NCI-H1436 treated with DMSO at 0.1 percent for 48 hours (cell line): Measurements from ENCODE around the gene MTAP.
A peak's percentile ranks its signal among the peaks of the same experiment; 100 is the strongest.

Source experiments
- DNase-seq: peaks from one replicate; lab custom pipeline; 2025; lab: John Stamatoyannopoulos, UW

The MTAP gene

DNA sequence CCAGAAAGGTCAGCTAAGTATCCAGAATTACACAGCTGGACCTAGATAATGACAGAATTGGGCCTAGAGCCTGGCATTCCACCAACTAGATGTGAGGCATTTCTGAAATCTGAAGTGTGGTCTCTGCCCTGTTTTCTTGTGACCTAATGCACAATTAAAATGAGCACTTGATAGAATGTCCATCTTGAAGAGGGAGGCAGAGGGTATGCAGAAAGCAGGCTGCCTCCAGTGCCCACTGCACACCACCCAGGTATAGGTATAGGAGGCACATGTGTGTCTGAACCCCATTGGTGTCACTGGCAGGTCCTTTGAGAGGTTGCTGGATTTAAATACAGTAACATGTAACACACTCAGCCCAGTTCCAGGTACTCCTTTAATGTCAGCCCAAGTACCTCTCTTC, 2.4 kb downstream of the MTAP start:
- no peak for DNase-seq

DNA sequence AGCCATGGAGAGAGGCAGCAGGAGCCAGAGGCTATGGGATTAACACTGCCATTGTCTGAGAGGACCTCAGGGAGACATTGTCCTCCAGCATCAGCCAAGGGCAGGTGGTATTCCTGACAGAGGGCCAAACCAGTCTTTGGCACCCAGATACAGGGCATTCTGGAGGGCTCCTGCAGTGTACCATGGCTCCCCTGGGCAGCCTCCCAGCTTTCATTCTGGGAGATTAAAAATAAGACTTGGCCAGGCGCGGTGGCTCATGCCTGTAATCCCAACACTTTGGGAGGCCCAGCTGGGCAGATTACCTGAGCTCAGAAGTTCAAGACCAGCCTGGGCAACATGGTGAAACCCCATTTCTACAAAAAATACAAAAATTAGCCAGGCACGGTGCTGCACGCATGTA, 4.2 kb downstream of the MTAP start:
- DNase-seq: no peak

DNA sequence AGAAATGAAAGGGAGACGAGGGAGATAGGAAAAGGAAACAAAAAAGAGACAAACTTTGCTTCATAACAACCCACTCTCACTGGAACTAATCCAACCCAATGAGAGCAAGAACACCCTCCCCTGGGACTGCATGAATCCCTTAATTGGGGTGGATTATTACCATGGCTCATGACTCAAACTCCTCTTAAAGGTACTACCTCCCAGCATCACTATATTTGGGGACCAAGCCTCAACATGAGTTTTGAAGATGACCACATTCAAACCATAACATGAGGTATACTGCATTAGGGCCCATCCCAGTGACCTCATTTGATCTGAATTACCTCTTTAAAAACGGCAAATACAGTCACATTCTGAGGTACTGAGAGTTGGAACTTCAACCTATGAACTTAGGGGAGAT, 8.0 kb downstream of the MTAP start:
- no peak for DNase-seq

DNA sequence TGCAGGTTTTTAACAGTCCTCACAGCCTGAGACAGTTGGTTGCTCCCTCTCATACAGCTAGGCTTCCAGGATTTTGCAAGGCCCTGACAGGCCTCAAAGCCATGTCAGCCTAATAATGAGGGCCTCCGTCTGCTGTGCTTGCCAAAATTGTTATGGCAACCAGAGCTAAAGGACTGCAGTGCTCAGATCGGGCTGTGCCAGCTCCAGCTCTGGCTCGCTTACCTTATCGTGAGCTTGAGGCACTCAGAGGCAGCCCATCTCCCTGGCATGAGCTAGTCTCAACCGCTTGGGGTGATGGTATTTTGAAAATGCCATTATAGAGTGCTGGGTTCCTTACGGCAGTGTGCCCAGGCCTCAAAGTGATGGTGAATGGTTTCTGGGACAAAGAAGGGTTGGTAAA, 8.4 kb downstream of the MTAP start:
- no peak for DNase-seq

DNA sequence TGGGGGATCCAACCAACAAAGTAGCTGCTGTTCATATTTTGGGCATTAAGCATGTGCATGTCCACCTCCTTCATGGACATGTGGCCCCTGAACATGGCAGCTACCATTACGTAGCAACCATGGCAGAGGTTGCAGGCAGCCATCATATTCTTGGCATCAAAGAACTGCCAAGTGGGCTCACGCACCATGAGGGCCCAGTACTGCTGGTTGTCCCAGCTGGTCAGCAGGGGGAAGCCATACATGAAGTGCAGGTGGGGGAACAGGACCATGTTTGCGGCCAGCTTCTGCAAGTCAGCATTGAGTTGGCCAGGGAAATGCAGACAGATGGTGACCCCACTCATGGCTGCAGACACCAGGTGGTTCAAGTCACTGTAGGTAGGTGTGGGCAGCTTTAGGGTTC, 9.5 kb downstream of the MTAP start:
- no peak for DNase-seq

GRCh38 chr9:21812415-21812814, 10.0 kb downstream of the MTAP start:
- no peak for DNase-seq

DNA sequence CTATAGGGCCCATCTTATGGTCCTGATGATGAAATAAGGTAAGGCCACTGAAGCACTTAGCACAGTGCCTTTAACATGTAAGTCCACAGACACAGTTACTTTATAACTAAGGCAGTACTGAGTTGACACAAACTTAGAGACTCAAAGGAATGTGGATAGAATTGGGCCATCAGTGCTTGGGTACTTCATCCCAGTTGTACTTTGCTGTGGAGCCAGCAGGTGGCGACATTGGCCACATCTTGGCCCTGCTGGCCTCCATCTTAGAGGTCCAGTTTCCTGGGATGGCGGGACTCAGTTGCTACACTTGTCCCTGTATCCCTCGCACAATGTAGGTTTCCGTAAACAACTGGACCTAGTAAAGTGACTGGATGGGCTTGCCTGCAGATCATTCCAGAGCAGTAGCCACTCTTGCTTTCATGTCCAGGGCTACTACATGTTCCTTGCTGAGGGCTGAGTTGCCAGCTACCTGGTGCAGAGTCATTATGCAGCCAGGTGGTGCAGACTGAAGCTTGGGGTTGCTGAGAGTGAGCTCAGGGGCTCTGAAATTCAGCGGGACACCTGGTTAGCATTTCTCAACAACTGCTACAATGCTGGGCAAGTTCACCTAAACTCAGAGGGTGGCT, 10.6 kb downstream of the MTAP start:
- DNase-seq: no peak

GRCh38 chr9:21813575-21814473, 11.4 kb downstream of the MTAP start:
- peak; percentile 78 for DNase-seq

DNA sequence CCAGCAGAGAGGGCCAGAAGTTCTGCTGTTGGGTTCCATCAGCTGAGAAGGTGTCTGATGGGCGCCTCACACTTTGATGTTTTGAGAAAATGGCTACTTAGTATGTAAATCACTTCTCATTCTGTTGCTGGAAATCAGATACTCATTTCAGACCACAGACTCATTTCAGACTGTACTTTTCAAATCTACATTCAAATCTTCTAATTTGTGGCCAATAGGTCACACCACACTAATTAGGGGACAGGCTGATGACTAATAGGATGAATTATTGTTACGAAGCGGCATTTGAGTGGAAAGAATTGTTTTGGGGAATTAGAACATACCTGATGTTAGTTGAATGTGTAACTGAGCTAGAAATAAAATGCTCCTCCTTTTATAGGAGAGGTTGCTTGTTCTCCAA, 13.2 kb downstream of the MTAP start:
- DNase-seq: no peak

DNA sequence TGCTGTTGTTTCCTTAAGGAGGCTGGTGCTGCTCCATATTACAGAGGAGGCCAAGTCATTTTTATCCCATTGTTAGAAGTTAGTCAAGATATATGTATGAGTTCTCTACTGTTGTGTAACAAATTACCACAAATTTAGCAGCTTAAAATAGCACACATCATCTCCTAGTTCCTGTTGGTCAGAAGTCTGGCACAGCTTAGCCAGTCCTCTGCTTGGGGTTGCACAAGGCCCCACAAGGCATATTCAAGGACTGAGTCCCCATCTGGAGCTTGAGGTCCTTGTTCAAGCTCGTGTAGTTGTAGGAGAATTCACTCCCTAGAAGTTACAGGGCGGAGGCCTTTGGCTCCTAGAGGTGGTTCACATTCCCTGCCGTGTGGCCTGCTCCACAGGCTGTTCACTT, 14.7 kb downstream of the MTAP start:
- DNase-seq: no peak

DNA sequence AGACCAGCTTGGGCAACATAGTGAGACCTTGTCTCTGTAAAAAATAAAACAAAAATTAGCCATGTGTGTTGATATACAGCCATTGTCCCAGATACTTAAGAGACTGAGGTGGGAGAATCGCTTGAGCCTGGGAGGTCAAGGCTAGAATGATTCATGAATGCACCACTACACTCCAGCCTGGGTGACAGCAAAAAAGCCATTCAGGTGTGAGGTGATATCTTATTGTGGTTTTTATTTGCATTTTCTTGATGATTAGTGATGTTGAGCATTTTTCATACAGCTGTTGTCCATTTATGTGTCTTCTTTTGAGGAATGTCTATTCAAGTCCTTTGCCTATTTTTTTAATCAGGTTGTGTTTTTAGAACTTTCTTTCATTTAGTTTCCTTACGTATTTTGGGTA, 23.2 kb downstream of the MTAP start:
- DNase-seq: no peak

- no peak for DNase-seq
These were observed 26.5 kb downstream of the MTAP start for GRCh38 chr9:21828853-21829410.

- no peak for DNase-seq
These were observed 28.2 kb downstream of the MTAP start for GRCh38 chr9:21830589-21830988.

DNA sequence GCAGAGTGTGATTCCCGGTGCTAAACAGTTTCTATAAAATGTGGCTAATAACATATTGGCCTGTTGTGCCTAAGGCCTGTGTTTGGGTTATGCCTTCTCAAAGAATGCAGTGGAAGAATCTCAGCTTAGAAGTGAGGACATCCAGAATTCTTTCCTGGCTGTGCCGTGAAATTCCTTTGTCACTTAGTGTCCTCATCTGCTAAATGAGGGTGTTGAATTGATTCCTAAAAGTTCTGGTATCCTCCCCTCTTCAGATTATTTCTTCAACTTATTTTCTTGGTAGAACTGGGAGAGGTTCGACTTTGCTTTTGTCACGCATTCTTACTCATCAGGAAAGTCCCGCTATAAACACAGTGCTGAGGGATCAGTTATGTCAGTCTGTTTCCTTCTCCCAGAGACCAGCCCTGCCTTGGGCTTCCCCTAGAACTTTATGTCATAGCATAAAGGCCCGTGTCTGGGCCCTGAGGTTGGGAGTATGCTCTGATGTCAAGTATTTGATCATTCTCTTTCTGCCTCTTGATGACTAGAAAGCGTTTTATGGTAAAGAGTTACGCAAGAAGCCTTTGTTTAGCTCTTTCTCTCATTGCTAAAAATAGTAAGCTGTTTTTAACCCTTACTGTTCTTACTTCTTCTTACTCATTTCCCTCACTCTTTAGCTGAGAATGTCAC, 29.5 kb downstream of the MTAP start:
- no peak for DNase-seq

GRCh38 chr9:21833090-21833801, 30.8 kb downstream of the MTAP start:
- no peak for DNase-seq

GRCh38 chr9:21835121-21835520, 32.7 kb downstream of the MTAP start:
- no peak for DNase-seq

DNA sequence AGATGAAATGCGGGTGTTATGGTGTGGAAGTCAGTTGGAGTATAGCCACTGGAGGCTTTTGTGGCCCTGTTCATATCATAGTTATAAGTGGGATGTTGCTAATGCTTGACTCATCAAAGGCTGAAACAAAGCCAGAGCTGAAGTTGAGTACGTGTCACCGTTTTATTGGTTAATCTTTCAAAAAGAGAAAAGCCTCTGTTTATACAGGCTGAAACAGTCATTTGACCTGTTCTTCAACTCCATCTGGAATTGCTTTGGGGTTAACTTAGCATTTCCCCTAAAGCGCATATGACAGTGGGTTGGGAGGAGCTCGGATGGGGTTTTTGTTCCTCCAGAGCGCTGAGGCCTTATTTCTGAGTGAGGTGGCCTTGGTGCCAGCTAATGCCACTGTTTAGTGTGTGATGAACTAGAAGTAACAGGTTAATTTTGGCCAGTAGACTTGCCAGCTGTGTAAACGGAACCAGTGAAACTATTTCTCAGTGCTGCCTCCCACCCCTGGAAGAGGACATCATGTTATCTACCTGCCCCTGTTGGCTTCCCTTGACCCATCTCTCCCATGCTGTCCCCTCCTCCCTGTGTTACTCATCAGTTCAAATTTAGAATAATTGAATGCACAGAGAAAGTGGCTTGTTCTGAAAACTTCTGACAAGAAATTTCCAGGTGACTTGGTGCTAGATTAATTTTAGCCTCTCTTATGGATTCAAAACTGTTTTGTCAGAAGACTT, 34.2 kb downstream of the MTAP start:
- DNase-seq: no peak

- no peak for DNase-seq
These were observed 35.1 kb downstream of the MTAP start for GRCh38 chr9:21837501-21837900.

DNA sequence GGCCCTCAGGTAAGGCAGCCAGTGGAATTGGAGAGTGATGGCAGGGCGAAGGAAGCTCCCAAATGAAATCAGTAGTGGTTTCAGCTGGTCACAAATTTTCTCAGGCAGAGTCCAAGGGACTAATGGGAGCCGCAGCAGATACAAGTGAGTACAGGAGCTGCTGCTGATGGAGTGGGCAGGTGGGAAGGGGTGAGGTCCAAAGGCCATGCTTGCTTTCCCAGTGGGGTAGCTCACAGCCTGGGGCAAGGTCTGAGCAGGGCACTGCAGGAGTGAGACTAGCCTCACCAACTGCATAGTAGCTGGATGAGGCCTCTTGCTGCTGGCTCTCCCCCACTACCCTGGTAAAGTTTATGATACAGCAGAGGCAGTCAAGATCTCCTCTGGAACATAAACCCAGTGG, 38.2 kb downstream of the MTAP start:
- no peak for DNase-seq

DNA sequence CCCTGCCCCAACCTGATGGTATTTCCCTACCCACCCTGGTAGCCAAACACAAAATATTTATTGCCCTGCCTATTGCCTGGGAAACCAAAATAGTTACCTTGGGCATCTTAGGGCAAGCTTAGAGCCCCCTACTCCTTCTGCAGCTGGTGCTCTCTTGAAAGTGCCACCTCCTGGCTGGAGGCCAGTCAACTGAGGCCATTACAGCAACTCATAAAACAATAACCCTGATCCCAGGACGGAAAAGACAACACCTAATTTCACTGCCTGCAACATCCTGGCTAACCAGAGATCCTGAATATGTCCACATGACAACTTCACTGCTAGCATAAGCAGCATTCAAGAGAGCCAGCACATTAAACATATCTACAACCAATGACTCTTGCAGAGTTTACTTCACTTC, 38.7 kb downstream of the MTAP start:
- no peak for DNase-seq

GRCh38 chr9:21848615-21849014, 46.2 kb downstream of the MTAP start:
- DNase-seq: no peak

GRCh38 chr9:21852754-21853153, 50.3 kb downstream of the MTAP start:
- no peak for DNase-seq
